Vagina (tissue), 2 donors: ENCODE results near the gene TBC1D13.

Experiments
- CTCF ChIP-seq, 3 experiments: fragments of 450-650 bp in 2 of 3; fragments of 200-600 bp in 1 of 3; sonication (generic) in 1 of 3; IDR thresholded peaks; one replicate each; pipeline ENCODE4 v1.5.1; 2017 to 2019; ENCODE audit warnings: antibody characterized with exemption in 3 of 3, mild to moderate bottlenecking in 2 of 3, moderate library complexity in 2 of 3
- POLR2A ChIP-seq, 2 donors: fragments of 450-650 bp; IDR thresholded peaks; one replicate each; pipeline ENCODE4 v1.6.1; 2017; ENCODE audit warnings: antibody characterized with exemption in 2 of 2, mild to moderate bottlenecking in 2 of 2, moderate library complexity in 2 of 2
- POLR2AphosphoS5 ChIP-seq, 2 donors: sonication (generic); formaldehyde crosslinking; IDR thresholded peaks; one replicate each; pipeline ENCODE4 v1.9.0; 2017; ENCODE audit warnings: antibody characterized with exemption in 2 of 2, mild to moderate bottlenecking in 2 of 2, low read depth in 1 of 2; ENCODE audit not compliant: insufficient read depth in 1 of 2

GRCh38 chr9:128829477-128830251 lies 42.6 kb downstream of the TBC1D13 start, which contains the start of gene SPOUT1:
- TF ChIP-seq CTCF (IDR thresholded peaks at IDR 0.05) (no peak), POLR2A (IDR thresholded peaks at IDR 0.05) (peak in 1 of 2 donors; percentile 12), POLR2AphosphoS5 (IDR thresholded peaks at IDR 0.05; ENCODE audit: insufficient read depth in 1 of 2, low read depth in 1 of 2) (peak; percentile 68 to 82)
